H9 (cell line): Measurements from ENCODE around the gene PLEKHG3. TPM values are rescaled to one million over a fixed set of nuclear protein-coding genes. Genes with fewer than 3 reads are reported as not detected.

Experiments used
- DNase-seq: peaks from one replicate; pipeline ENCODE4 v3.0.0-alpha.2; 2017
- H2AFZ ChIP-seq: one replicate; pipeline ENCODE4 v1.6.1; 2013; ENCODE audit warnings: mild to moderate bottlenecking, low read length, control low read depth, moderate library complexity
- H2AK5ac ChIP-seq: 2 replicates; pipeline ENCODE4 v1.6.1; 2013; ENCODE audit warnings: low read length, control low read depth, mixed read lengths; ENCODE audit not compliant: insufficient read length
- H2BK120ac ChIP-seq: one replicate; pipeline ENCODE4 v1.6.1; 2013; ENCODE audit warnings: low read depth, mild to moderate bottlenecking, low read length, control low read depth, inconsistent platforms; ENCODE audit not compliant: poor library complexity, severe bottlenecking
- H2BK12ac ChIP-seq: 2 replicates; pipeline ENCODE4 v1.6.1; 2013; ENCODE audit warnings: low read length, control low read depth, mixed read lengths, low read depth; ENCODE audit not compliant: insufficient read length
- H2BK15ac ChIP-seq: 2 replicates; pipeline ENCODE4 v1.6.1; 2013; ENCODE audit warnings: low read depth, low read length, control low read depth
- H2BK20ac ChIP-seq: one replicate; pipeline ENCODE4 v1.6.1; 2013; ENCODE audit warnings: low read depth, mild to moderate bottlenecking, low read length, control low read depth, inconsistent platforms; ENCODE audit not compliant: poor library complexity, severe bottlenecking
- H2BK5ac ChIP-seq: 2 replicates; pipeline ENCODE4 v1.6.1; 2013; ENCODE audit warnings: low read length, control low read depth, mixed read lengths; ENCODE audit not compliant: insufficient read length
- H3K14ac ChIP-seq: 2 replicates; pipeline ENCODE4 v1.6.1; 2013; ENCODE audit warnings: low read length, control low read depth; ENCODE audit not compliant: insufficient read depth
- H3K18ac ChIP-seq: 2 replicates; pipeline ENCODE4 v1.6.1; 2013; ENCODE audit warnings: low read depth, mild to moderate bottlenecking, mixed read lengths, low read length, control low read depth; ENCODE audit not compliant: insufficient read length
- H3K23ac ChIP-seq: 2 replicates; pipeline ENCODE4 v1.6.1; 2013; ENCODE audit warnings: low read length, control low read depth, mixed read lengths, low read depth; ENCODE audit not compliant: insufficient read length
- H3K23me2 ChIP-seq: 2 replicates; pipeline ENCODE4 v1.6.1; 2013; ENCODE audit warnings: low read depth, mild to moderate bottlenecking, mixed read lengths, low read length, control low read depth; ENCODE audit not compliant: insufficient read length, poor library complexity, severe bottlenecking
- H3K27ac ChIP-seq: 2 replicates; pipeline ENCODE4 v1.5.1; 2013; ENCODE audit warnings: low read length, control low read depth, mixed read lengths, low read depth; ENCODE audit not compliant: insufficient read length
- H3K27me3 ChIP-seq: 2 replicates; pipeline ENCODE4 v1.6.1; 2013; ENCODE audit warnings: low read length, control low read depth, inconsistent platforms; ENCODE audit not compliant: insufficient read depth
- H3K4ac ChIP-seq: 2 replicates; pipeline ENCODE4 v1.6.1; 2013; ENCODE audit warnings: low read depth, mild to moderate bottlenecking, control low read depth, inconsistent platforms, low read length, moderate library complexity
- H3K4me1 ChIP-seq: 2 replicates; pipeline ENCODE4 v1.6.1; 2013; ENCODE audit warnings: low read length, control low read depth, inconsistent platforms; ENCODE audit not compliant: insufficient read depth
- H3K4me2 ChIP-seq: 2 replicates; pipeline ENCODE4 v1.6.1; 2013; ENCODE audit warnings: low read length, control low read depth, mixed read lengths; ENCODE audit not compliant: insufficient read length, insufficient read depth
- H3K56ac ChIP-seq: 2 replicates; pipeline ENCODE4 v1.6.1; 2013; ENCODE audit warnings: low read depth, mild to moderate bottlenecking, mixed read lengths, low read length, control low read depth; ENCODE audit not compliant: insufficient read length
- H3K79me1 ChIP-seq: 2 replicates; pipeline ENCODE4 v1.6.1; 2013; ENCODE audit warnings: low read depth, mild to moderate bottlenecking, moderate library complexity, low read length, control low read depth, inconsistent platforms; ENCODE audit not compliant: insufficient read depth, poor library complexity, severe bottlenecking
- H3K79me2 ChIP-seq: 2 replicates; pipeline ENCODE4 v1.6.1; 2013; ENCODE audit warnings: low read length, control low read depth, inconsistent platforms; ENCODE audit not compliant: insufficient read depth
- H3K9ac ChIP-seq: 2 replicates; pipeline ENCODE4 v1.6.1; 2013; ENCODE audit warnings: low read length, control low read depth, mixed read lengths; ENCODE audit not compliant: insufficient read length; ENCODE audit errors: extremely low read depth
- H3K9me3 ChIP-seq: one replicate; pipeline ENCODE4 v1.6.1; 2013; ENCODE audit warnings: low read depth, low read length, inconsistent platforms; ENCODE audit not compliant: control insufficient read depth
- H3T11ph ChIP-seq: one replicate; pipeline ENCODE4 v1.6.1; 2013; ENCODE audit warnings: mild to moderate bottlenecking, low read length, control low read depth, inconsistent platforms
- H4K20me1 ChIP-seq: one replicate; pipeline ENCODE4 v1.6.1; 2013; ENCODE audit not compliant: control insufficient read depth, insufficient read length, insufficient read depth
- H4K5ac ChIP-seq: 2 replicates; pipeline ENCODE4 v1.6.1; 2013; ENCODE audit warnings: low read depth, mild to moderate bottlenecking, mixed read lengths, low read length, control low read depth; ENCODE audit not compliant: insufficient read length
- H4K8ac ChIP-seq: replicated peaks from 2 replicates; pipeline ENCODE4 v1.6.1; 2013; ENCODE audit warnings: low read length, control low read depth, mixed read lengths, low read depth; ENCODE audit not compliant: insufficient read length
- H4K91ac ChIP-seq: 2 replicates; pipeline ENCODE4 v1.6.1; 2013; ENCODE audit warnings: low read depth, mild to moderate bottlenecking, moderate library complexity, mixed read lengths, low read length, control low read depth; ENCODE audit not compliant: insufficient read length
- H3K27ac Mint-ChIP-seq, 3 experiments: 2 replicates in 2 of 3; 3 replicates in 1 of 3; pipeline ENCODE4 v1.8.0; 2020 to 2021; ENCODE audit warnings: mixed read lengths in 3 of 3, mild to moderate bottlenecking in 1 of 3, moderate library complexity in 1 of 3
- H3K27me3 Mint-ChIP-seq: 2 replicates; pipeline ENCODE4 v1.8.0; 2021; ENCODE audit warnings: low read depth, mild to moderate bottlenecking, moderate library complexity, mixed read lengths
- H3K36me3 Mint-ChIP-seq, 3 experiments: 2 replicates in 2 of 3; 3 replicates in 1 of 3; pipeline ENCODE4 v1.8.0; 2020 to 2021; ENCODE audit warnings: low read depth in 3 of 3, mixed read lengths in 3 of 3; ENCODE audit not compliant: insufficient read depth in 1 of 3
- H3K4me1 Mint-ChIP-seq, 2 experiments: 2 replicates each; pipeline ENCODE4 v1.8.0; 2020; ENCODE audit warnings: mixed read lengths in 2 of 2
- H3K4me3 Mint-ChIP-seq, 2 experiments: 2 replicates in 1 of 2; 3 replicates in 1 of 2; pipeline ENCODE4 v1.8.0; 2020 to 2021; ENCODE audit warnings: mild to moderate bottlenecking in 2 of 2, mixed read lengths in 2 of 2, moderate library complexity in 1 of 2
- H3K9me3 Mint-ChIP-seq, 2 experiments: 2 replicates in 1 of 2; 3 replicates in 1 of 2; pipeline ENCODE4 v1.8.0; 2020; ENCODE audit warnings: mild to moderate bottlenecking in 2 of 2, mixed read lengths in 2 of 2, moderate library complexity in 1 of 2
- WGBS: extraction: QIAGEN DNeasy Blood & Tissue Kit; methylation state at CpG from one replicate; pipeline ENCODE4 v1.1.7; 2013; ENCODE audit warnings: missing lambda C conversion rate, low lambda C conversion rate, mixed read lengths; ENCODE audit not compliant: insufficient read length; ENCODE audit errors: extremely low coverage; 5-methylcytosine and 5-hydroxymethylcytosine counted together
- total RNA-seq: library from RNA; stranded (reverse); gene quantifications from 2 replicates; pipeline ENCODE4 v1.2.1, GENCODE V29; 2021
- TF ChIP-seq, protein P1 (sequence below): fragments of 200-600 bp; sonication (generic); conservative IDR thresholded peaks from 3 replicates; pipeline ENCODE4 v1.8.0; 2021; ENCODE audit warnings: antibody characterized with exemption, mild to moderate bottlenecking

PLEKHG3 gene
- total RNA-seq, 1 experiment from 2014 or later: 48.5 TPM

GRCh38 chr14:64720131-64720576 lies 15.9 kb downstream of the PLEKHG3 start:
- Mint-ChIP-seq H3K27ac (peak overlapping the region in 2 of 3 experiments; percentile 11 to 14; a peak in 3 of 7 replicates), H3K27me3 (no peaks in the 10 kb centered on the region; the same call in none of the 2 replicates), H3K4me3 (peak overlapping the region in 1 of 2 experiments; percentile 40; a peak in 1 of 5 replicates), H3K9me3 (no peaks in the 10 kb centered on the region), H3K36me3 (peaks cover 4 to 17% (median 9%) of the 10 kb centered on the region in 3 experiments; a peak in 5 of 7 replicates), H3K4me1 (peaks cover 83 to 87% of the 10 kb centered on the region in 2 experiments)
- no peak overlapping the region for H2AFZ ChIP-seq
- H3K79me2 ChIP-seq: peaks cover 46% of the 10 kb centered on the region; the same call in 1 of the 2 replicates
- H3K23me2 ChIP-seq: peaks cover 10% of the 10 kb centered on the region
- no peak overlapping the region for H2AK5ac ChIP-seq
- peaks cover 3% of the 10 kb centered on the region for H3K79me1 ChIP-seq
- WGBS: no CpG with 5 or more reads among the region's 7 CpGs
- DNase-seq: no peak
- H3K27me3 ChIP-seq: no peaks in the 10 kb centered on the region
- H3K4me1 ChIP-seq: peaks cover 29% of the 10 kb centered on the region
- H3K14ac ChIP-seq: no peak overlapping the region
- no peak overlapping the region for H3T11ph ChIP-seq
- no peak overlapping the region for H4K8ac ChIP-seq
- H3K9me3 ChIP-seq: no peaks in the 10 kb centered on the region
- no peak overlapping the region for H2BK12ac ChIP-seq
- H2BK20ac ChIP-seq: no peak overlapping the region
- no peak overlapping the region for H3K18ac ChIP-seq
- H3K9ac ChIP-seq: no peak overlapping the region
- TF ChIP-seq, protein P1, sequence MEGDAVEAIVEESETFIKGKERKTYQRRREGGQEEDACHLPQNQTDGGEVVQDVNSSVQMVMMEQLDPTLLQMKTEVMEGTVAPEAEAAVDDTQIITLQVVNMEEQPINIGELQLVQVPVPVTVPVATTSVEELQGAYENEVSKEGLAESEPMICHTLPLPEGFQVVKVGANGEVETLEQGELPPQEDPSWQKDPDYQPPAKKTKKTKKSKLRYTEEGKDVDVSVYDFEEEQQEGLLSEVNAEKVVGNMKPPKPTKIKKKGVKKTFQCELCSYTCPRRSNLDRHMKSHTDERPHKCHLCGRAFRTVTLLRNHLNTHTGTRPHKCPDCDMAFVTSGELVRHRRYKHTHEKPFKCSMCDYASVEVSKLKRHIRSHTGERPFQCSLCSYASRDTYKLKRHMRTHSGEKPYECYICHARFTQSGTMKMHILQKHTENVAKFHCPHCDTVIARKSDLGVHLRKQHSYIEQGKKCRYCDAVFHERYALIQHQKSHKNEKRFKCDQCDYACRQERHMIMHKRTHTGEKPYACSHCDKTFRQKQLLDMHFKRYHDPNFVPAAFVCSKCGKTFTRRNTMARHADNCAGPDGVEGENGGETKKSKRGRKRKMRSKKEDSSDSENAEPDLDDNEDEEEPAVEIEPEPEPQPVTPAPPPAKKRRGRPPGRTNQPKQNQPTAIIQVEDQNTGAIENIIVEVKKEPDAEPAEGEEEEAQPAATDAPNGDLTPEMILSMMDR: no peak
- H4K5ac ChIP-seq: no peak overlapping the region
- no peak overlapping the region for H3K56ac ChIP-seq
- no peak overlapping the region for H2BK15ac ChIP-seq
- no peak overlapping the region for H4K91ac ChIP-seq
- no peak overlapping the region for H3K27ac ChIP-seq
- no peak overlapping the region for H2BK120ac ChIP-seq
- H3K23ac ChIP-seq: no peak overlapping the region
- H3K4me2 ChIP-seq: no peak overlapping the region
- no peak overlapping the region for H2BK5ac ChIP-seq
- H4K20me1 ChIP-seq: peaks cover 2% of the 10 kb centered on the region
- H3K4ac ChIP-seq: no peak overlapping the region
